ENCODE measurements around the gene HERC2. TPM values are rescaled to one million over a fixed set of nuclear protein-coding genes. Genes with fewer than 3 reads are reported as not detected.
A peak's percentile ranks its signal among the peaks of the same experiment; 100 is the strongest.
"Not testable (repeated sequence)": the region's sequence is repeated elsewhere in the genome, so short reads cannot be mapped to it uniquely, and the experiment has no call there.

HERC2 gene
- total and polyA plus RNA-seq, 5 experiments from 2014 or later: 7.9 to 46.4 (median 11.3) TPM

GRCh38 chr15:28151864-28152537, 170.0 kb downstream of the HERC2 start:
- DNase-seq, ATAC-seq, H3K27me3 Mint-ChIP-seq, H3K4me1 Mint-ChIP-seq, H3K4me3 Mint-ChIP-seq, POLR2A ChIA-PET: not testable (repeated sequence)
- Mint-ChIP-seq H3K9me3 (peaks cover 7 to 28% (median 13%) of the 10 kb centered on the region in 9 donors), H3K36me3 (peaks cover 20 to 43% (median 35%) of the 10 kb centered on the region in 3 donors), H3K27ac (peak overlapping the region in 3 of 10 donors; percentile 28 to 57 (median 49))

DNA sequence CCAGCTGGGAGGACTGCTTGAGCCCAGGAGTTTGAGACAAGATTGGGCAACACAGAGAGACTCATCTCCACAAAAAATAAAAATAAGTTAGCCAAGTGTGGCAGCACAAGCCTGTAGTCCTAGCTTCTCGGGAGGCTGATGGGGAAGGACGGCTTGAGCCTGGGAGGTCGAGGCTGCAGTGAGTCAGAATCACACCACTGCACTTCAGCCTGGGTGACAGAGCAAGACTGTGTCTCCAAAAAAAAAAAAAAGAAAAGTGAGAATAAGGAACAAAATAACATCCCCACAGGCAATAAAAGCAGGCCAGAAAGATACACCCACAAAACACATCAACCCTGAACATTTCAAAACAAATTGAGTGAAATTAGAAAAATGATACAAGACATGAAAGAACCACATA, 174.2 kb downstream of the HERC2 start:
- H3K9me3 Mint-ChIP-seq: peaks cover 7 to 28% (median 13%) of the 10 kb centered on the region in 9 donors
- H3K4me1 Mint-ChIP-seq: peaks cover 0 to 2% (median 0%) of the 10 kb centered on the region in 4 donors
- peak overlapping the region in 4 of 10 donors; percentile 9 to 85 (median 36) for H3K27ac Mint-ChIP-seq
- POLR2A ChIA-PET: no interaction called here
- no peaks in the 10 kb centered on the region for H3K27me3 Mint-ChIP-seq
- no peak overlapping the region for H3K4me3 Mint-ChIP-seq
- ATAC-seq (no peak), DNase-seq (no peak)
- peaks cover 20 to 70% (median 55%) of the 10 kb centered on the region in 3 donors for H3K36me3 Mint-ChIP-seq

- H3K4me1 Mint-ChIP-seq, DNase-seq, ATAC-seq, H3K27me3 Mint-ChIP-seq: not testable (repeated sequence)
- Mint-ChIP-seq H3K4me3 (peak overlapping the region in 1 of 10 donors; percentile 13), H3K27ac (peak overlapping the region in 2 of 10 donors; percentile 53 to 89), H3K36me3 (peaks cover 12 to 63% (median 48%) of the 10 kb centered on the region in 3 donors), H3K9me3 (peaks cover 7 to 22% (median 8%) of the 10 kb centered on the region in 9 donors)
- POLR2A ChIA-PET: interaction anchor here (0.5 kb wide), 1 partner anchor 29 kb away, joined by 3 read pairs; no protein-coding TSS in a partner anchor
Measured at GRCh38 chr15:28145419-28145818, 176.6 kb downstream of the HERC2 start.

DNA sequence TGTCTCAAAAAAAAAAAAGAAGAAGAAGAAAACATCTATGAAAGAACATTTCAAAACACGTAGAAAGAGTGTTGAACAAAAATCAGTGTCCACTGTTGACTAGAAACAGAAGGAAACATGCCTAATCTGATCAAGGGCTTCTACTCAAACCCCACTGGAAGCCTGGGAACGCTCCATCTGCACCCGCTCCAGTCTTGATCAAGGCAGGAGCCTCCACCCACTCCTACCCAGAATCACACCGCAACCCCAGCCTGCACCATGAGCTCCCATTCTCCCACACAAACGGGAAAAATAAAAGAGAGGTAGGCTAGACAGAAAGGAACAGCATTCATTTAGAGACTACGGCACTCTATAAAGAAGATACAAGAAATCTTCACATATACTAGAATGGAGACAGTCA, 181.9 kb downstream of the HERC2 start:
- no peak overlapping the region for H3K4me3 Mint-ChIP-seq
- POLR2A ChIA-PET: no interaction called here
- peaks cover 6 to 22% (median 15%) of the 10 kb centered on the region in 4 donors for H3K4me1 Mint-ChIP-seq
- peaks cover 6 to 73% (median 54%) of the 10 kb centered on the region in 3 donors for H3K36me3 Mint-ChIP-seq
- DNase-seq: no peak
- H3K27me3 Mint-ChIP-seq: no peaks in the 10 kb centered on the region
- H3K9me3 Mint-ChIP-seq: no peaks in the 10 kb centered on the region
- H3K27ac Mint-ChIP-seq: peak overlapping the region in 3 of 10 donors; percentile 10 to 70 (median 33)
- no peak for ATAC-seq

DNA sequence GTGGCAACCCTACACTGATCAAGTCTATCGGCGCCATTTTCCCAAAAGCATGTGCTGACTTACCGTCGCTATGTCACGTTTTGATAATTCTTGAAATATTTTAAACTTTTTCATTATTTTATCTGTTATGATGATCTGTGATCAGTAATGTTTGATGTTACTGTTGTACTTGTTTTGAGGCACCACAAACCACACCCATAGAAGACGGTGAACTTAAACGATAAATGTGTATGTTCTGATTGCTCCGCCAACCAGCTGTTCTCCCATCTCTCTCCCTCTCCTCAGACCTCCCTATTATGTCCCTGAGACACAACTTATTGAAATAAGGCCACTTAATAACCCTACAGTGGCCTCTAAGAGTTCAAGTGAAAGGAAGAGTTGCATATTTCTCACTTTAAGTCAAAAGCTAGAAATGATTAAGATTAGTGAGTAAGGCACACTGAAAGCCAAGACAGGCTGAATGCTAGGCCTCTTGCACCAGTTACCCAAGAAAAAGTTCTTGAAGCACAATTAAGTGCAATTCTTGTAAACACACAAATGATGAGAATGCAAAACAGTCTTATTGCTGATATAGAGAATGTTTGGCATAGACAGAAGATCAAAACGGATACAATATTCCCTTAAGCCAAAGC, 184.5 kb downstream of the HERC2 start:
- H3K36me3 Mint-ChIP-seq: peaks cover 9 to 74% (median 42%) of the 10 kb centered on the region in 3 donors
- H3K9me3 Mint-ChIP-seq, H3K27me3 Mint-ChIP-seq, ATAC-seq, POLR2A ChIA-PET: not testable (repeated sequence)
- peak overlapping the region in 2 of 10 donors; percentile 40 to 54 for H3K4me3 Mint-ChIP-seq
- peaks cover 6 to 22% (median 15%) of the 10 kb centered on the region in 4 donors for H3K4me1 Mint-ChIP-seq
- peak in 1 of 10 donors; percentile 9 for DNase-seq
- peak overlapping the region in 4 of 10 donors; percentile 11 to 97 (median 70) for H3K27ac Mint-ChIP-seq

DNA sequence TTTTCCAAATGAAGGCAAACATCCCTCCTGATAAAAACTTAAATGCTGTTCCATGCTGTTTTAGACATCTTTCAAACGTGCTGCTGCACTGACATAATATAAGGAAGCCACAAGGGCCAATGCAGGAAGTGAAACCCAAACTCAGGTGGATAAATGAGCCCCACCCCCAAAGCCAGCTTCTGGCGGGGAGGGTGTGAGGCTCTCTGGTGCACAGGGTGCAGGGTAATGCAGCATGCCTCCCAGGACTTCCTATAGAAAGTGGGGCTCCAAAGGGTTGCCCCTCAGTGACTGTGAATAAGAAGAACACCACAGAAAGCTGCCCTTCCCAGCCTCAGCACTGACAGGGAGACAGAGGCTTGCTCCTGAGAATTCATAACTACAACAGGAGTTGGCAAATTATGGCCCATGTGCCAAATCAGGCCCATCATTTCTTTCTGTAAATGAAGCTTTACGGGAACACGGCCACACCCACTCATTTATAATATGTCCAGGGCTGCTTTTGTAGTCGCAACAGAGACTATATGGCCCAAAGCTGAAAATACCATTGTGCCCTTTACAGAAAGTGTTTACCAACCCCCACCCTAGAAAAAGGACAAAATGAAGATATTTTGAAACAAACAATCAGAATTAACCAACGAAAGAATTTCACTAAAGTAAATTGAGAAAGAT, 185.6 kb downstream of the HERC2 start:
- H3K9me3 Mint-ChIP-seq, H3K27me3 Mint-ChIP-seq, POLR2A ChIA-PET: not testable (repeated sequence)
- Mint-ChIP-seq H3K4me3 (peak overlapping the region in 2 of 10 donors; percentile 40 to 70), H3K36me3 (peaks cover 4 to 71% (median 34%) of the 10 kb centered on the region in 3 donors), H3K27ac (peak overlapping the region in 4 of 10 donors; percentile 11 to 97 (median 71)), H3K4me1 (peaks cover 6 to 22% (median 15%) of the 10 kb centered on the region in 4 donors)
- ATAC-seq (peak; percentile 84 to 86), DNase-seq (peak in 1 of 10 donors; percentile 27)

DNA sequence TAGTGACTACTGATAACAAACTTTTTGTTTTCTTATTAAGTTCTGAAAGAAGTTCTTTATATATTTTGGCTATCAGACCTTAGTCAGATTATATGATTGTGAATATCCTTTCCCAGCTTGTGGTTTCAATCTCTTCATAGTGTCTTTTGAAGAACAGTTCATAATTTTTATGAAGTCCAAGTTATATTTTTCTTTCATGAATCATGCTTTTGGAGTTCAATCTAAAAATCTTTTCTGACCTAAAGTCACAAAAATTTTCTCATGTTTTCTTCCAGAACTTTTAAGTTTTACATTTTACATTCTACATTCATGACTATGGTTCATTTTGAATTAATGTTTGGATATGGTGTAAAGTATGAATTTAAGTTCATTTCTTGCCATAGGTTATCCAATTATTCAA, 188.7 kb downstream of the HERC2 start:
- Mint-ChIP-seq H3K36me3 (peaks cover 4 to 66% (median 16%) of the 10 kb centered on the region in 3 donors), H3K9me3 (no peaks in the 10 kb centered on the region), H3K4me3 (no peak overlapping the region), H3K27ac (peak overlapping the region in 1 of 10 donors; percentile 97), H3K4me1 (peaks cover 4 to 21% (median 13%) of the 10 kb centered on the region in 4 donors), H3K27me3 (no peaks in the 10 kb centered on the region)
- POLR2A ChIA-PET: no interaction called here
- no peak for DNase-seq
- ATAC-seq: no peak

DNA sequence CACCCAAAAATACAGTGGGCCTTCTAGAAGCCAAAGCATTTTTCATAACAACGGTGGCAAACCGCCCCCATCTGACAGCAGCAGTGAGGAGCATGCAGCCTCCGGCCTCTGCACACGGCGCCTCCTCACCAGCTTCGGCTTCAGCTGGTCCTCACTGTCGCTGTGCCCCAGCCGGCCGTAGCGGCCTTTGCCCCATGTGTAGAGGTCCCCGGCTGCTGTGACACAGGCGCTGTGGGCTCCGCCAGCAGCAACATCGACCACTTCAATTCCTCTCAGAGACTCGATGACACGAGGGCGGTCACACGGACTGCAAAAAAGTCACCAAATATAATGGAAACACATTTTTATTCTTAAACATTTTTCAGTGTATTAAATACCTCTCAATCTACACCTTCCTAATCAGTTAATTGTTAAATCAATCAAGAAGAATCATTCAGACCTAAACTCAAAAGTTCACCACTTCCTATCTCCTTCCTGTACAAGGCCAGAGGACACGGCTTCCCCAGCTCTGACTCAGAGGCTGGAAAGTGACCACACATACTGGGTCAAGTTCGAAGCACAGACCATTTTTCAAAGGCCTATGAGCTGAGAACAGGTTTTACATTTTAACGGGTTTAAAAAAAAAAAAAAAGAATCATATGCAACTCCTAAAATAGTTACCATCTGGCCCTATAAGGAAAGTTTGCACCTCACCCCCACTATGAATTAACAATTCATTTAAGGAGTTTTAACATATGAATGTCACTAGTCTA, 189.3 kb downstream of the HERC2 start:
- peak overlapping the region in 1 of 10 donors; percentile 26 for H3K4me3 Mint-ChIP-seq
- no peak for ATAC-seq
- peak overlapping the region in 2 of 10 donors; percentile 34 to 84 for H3K27ac Mint-ChIP-seq
- POLR2A ChIA-PET: no interaction called here
- no peak for DNase-seq
- peaks cover 4 to 68% (median 13%) of the 10 kb centered on the region in 3 donors for H3K36me3 Mint-ChIP-seq
- peaks cover 1 to 21% (median 12%) of the 10 kb centered on the region in 4 donors for H3K4me1 Mint-ChIP-seq
- no peaks in the 10 kb centered on the region for H3K9me3 Mint-ChIP-seq
- H3K27me3 Mint-ChIP-seq: no peaks in the 10 kb centered on the region

DNA sequence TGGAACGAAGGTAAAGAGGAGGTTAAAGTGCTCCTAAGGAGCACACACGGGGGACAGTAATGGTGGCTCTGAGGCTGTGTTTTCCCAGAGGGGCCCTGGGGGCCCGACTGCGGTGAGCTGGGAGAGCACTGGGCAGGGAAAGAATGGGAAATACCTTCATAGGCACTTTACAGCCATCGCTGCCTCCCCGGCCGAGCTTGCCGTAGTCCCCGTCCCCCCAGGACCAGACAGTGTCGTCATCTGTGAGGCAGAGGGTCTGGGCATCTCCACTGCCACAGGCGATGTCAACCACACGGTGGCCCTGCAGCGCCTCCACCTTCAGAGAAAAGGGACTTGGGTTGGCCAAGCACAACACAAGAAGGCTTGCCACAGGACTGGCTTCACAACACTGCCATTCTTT, 190.0 kb downstream of the HERC2 start:
- Mint-ChIP-seq H3K27ac (no peak overlapping the region), H3K27me3 (no peaks in the 10 kb centered on the region), H3K4me3 (no peak overlapping the region), H3K36me3 (peaks cover 4 to 69% (median 15%) of the 10 kb centered on the region in 3 donors), H3K4me1 (peaks cover 2 to 15% (median 8%) of the 10 kb centered on the region in 4 donors), H3K9me3 (no peaks in the 10 kb centered on the region)
- POLR2A ChIA-PET: no interaction called here
- ATAC-seq (no peak), DNase-seq (no peak)

GRCh38 chr15:28131400-28131799, 190.6 kb downstream of the HERC2 start:
- no peak for ATAC-seq
- no peak for DNase-seq
- H3K9me3 Mint-ChIP-seq: no peaks in the 10 kb centered on the region
- H3K4me3 Mint-ChIP-seq: no peak overlapping the region
- POLR2A ChIA-PET: no interaction called here
- peak overlapping the region in 2 of 10 donors; percentile 15 to 53 for H3K27ac Mint-ChIP-seq
- peaks cover 4 to 65% (median 16%) of the 10 kb centered on the region in 3 donors for H3K36me3 Mint-ChIP-seq
- peaks cover under 1 to 10% (median 3%) of the 10 kb centered on the region in 4 donors for H3K4me1 Mint-ChIP-seq
- H3K27me3 Mint-ChIP-seq: no peaks in the 10 kb centered on the region

DNA sequence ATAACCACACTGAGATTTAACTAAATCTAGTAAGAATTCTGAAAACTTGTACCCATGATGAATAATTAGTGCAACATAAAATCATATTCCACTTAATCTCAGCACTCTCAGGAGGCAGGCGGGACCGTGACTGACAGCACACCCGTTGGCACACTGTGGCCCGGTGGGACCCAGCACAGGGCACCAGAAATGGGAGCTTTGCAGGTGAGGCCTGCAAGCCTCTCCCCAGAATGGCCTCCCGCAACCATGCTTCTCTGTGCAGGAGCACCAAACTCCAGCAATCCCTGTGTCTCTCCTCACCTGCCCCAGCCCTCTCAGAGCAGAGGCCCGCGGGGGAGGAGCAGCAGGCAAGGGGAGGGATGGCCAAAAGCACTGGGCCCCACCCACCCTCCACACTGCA, 191.3 kb downstream of the HERC2 start:
- Mint-ChIP-seq H3K27ac (peak overlapping the region in 1 of 10 donors; percentile 57), H3K4me3 (no peak overlapping the region), H3K36me3 (peaks cover 4 to 65% (median 16%) of the 10 kb centered on the region in 3 donors), H3K27me3 (no peaks in the 10 kb centered on the region), H3K4me1 (peaks cover 0 to 2% (median 2%) of the 10 kb centered on the region in 4 donors), H3K9me3 (no peaks in the 10 kb centered on the region)
- DNase-seq (no peak), ATAC-seq (no peak)
- POLR2A ChIA-PET: no interaction called here

DNA sequence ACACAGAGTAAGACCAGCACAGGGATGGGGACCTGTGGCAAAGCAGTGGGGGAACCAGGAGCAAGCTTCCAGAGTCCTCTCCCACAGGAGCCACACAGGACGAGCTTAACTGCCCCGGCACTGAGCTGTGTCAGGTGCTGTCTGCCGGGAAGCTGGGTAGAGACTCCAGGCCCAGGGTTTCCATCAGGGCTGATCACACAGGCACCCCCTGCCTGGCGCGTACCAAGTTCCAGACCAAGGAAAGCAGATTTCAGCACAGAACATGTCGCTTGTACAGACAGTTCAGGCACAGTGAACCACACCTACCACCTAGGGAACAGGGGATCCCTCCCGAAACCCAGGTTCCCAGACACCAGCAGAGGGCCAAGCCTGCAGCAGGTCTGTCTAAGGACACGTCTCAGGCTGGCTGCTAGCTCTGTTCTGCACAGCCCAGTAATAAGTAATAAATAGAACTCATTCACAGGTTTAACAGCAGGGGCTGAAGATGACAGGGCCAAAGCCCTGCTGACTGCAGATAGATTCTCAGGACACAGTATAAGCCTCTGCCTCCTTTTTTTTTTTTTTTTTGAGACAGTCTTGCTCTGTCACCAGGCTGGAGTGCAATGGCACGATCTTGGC, 192.6 kb downstream of the HERC2 start:
- peaks cover 4 to 59% (median 12%) of the 10 kb centered on the region in 3 donors for H3K36me3 Mint-ChIP-seq
- POLR2A ChIA-PET: no interaction called here
- ATAC-seq (no peak), DNase-seq (no peak)
- no peak overlapping the region for H3K4me3 Mint-ChIP-seq
- peaks cover 0 to 2% (median under 1%) of the 10 kb centered on the region in 4 donors for H3K4me1 Mint-ChIP-seq
- H3K27me3 Mint-ChIP-seq: no peaks in the 10 kb centered on the region
- H3K9me3 Mint-ChIP-seq: no peaks in the 10 kb centered on the region
- H3K27ac Mint-ChIP-seq: peak overlapping the region in 3 of 10 donors; percentile 1 to 76 (median 27)

Data from naive thymus-derived CD8-positive, alpha-beta T cell (primary cell).